Measurements from ENCODE around the gene MAGEB1. TPM values are rescaled to one million over a fixed set of nuclear protein-coding genes. Genes with fewer than 3 reads are reported as not detected.
A peak's percentile ranks its signal among the peaks of the same experiment; 100 is the strongest.

The MAGEB1 gene
- total RNA-seq, 1 donor from 2014 or later = not detected

GRCh38 chrX:30220661-30221060 lies 26.3 kb upstream of the MAGEB1 start:
- peaks cover 4% of the 10 kb centered on the region for H3K9me3 Mint-ChIP-seq
- H3K4me1 Mint-ChIP-seq = peaks cover 21% of the 10 kb centered on the region
- H3K27ac Mint-ChIP-seq = peak overlapping the region; percentile 30
- no peak overlapping the region for H3K4me3 Mint-ChIP-seq
- no peak for DNase-seq (ENCODE audit: low spot score in 2 of 2, unreplicated experiment in 2 of 2)
- no peaks in the 10 kb centered on the region for H3K27me3 Mint-ChIP-seq (ENCODE audit: low read depth)
- peaks cover 2% of the 10 kb centered on the region for H3K36me3 Mint-ChIP-seq
- TF ChIP-seq, protein P1, sequence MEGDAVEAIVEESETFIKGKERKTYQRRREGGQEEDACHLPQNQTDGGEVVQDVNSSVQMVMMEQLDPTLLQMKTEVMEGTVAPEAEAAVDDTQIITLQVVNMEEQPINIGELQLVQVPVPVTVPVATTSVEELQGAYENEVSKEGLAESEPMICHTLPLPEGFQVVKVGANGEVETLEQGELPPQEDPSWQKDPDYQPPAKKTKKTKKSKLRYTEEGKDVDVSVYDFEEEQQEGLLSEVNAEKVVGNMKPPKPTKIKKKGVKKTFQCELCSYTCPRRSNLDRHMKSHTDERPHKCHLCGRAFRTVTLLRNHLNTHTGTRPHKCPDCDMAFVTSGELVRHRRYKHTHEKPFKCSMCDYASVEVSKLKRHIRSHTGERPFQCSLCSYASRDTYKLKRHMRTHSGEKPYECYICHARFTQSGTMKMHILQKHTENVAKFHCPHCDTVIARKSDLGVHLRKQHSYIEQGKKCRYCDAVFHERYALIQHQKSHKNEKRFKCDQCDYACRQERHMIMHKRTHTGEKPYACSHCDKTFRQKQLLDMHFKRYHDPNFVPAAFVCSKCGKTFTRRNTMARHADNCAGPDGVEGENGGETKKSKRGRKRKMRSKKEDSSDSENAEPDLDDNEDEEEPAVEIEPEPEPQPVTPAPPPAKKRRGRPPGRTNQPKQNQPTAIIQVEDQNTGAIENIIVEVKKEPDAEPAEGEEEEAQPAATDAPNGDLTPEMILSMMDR (IDR thresholded peaks at IDR 0.05; ENCODE audit: unreplicated experiment) = no peak

DNA sequence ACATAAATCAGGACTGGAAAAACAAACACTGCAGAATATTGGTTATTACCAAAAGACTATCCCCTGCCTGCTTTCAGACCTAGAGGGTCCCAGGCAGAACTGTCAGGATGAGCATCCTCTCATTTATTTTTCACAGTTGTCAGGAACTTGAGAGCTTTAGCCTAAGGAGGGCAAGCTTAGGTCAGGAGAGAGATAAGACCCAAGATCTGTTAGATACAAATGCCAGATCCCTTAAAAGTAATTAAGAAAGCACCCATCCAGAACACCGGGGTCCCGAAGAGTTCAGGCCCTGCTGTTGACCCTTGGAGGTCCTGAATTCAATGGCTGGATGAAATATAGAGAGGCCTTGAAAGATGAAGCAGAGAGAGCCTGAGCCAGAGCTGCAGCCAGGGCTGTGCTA lies 22.4 kb upstream of the MAGEB1 start:
- Mint-ChIP-seq H3K9me3 (no peaks in the 10 kb centered on the region), H3K36me3 (no peaks in the 10 kb centered on the region), H3K27ac (peak overlapping the region; percentile 88), H3K4me1 (peaks cover 21% of the 10 kb centered on the region), H3K4me3 (no peak overlapping the region), H3K27me3 (ENCODE audit: low read depth) (no peaks in the 10 kb centered on the region)
- TF ChIP-seq, protein P1 (IDR thresholded peaks at IDR 0.05; ENCODE audit: unreplicated experiment) = no peak
- no peak for DNase-seq (ENCODE audit: low spot score in 2 of 2, unreplicated experiment in 2 of 2)

GRCh38 chrX:30228526-30228925 lies 18.4 kb upstream of the MAGEB1 start:
- Mint-ChIP-seq H3K27me3 (ENCODE audit: low read depth) (no peaks in the 10 kb centered on the region), H3K36me3 (no peaks in the 10 kb centered on the region), H3K9me3 (no peaks in the 10 kb centered on the region), H3K4me1 (peaks cover 22% of the 10 kb centered on the region), H3K4me3 (no peak overlapping the region), H3K27ac (no peak overlapping the region)
- TF ChIP-seq, protein P1 (IDR thresholded peaks at IDR 0.05; ENCODE audit: unreplicated experiment) = no peak
- no peak for DNase-seq (ENCODE audit: low spot score in 2 of 2, unreplicated experiment in 2 of 2)

DNA sequence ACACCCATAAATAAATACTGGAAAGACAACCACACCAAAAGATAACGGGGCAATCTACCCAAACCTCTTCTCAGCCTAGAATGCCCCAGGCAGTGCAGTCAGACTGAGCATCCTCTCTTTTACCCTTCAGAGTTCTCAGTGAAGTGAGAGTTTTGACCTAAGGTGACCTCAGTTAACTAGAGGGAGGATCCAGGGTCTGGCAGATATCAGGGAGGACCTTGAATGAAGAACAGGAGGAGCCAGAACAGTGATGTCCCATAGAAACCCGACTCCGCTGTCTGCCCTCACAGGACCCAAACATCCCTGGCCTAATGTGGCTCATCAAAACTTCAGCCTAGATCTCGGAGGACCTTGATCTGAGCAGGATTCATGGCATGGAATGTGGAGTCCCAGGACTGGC lies 16.6 kb upstream of the MAGEB1 start, which contains the start of gene MAGEB3:
TSS of gene MAGEB3 (plus strand) at position 263 of the 400 bp plus-strand sequence. CDS start 5,268 bp downstream, outside the sequence.
- no peak for DNase-seq (ENCODE audit: low spot score in 2 of 2, unreplicated experiment in 2 of 2)
- H3K27me3 Mint-ChIP-seq (ENCODE audit: low read depth) = no peaks in the 10 kb centered on the region
- no peak within 1 kb of the TSS for H3K27ac Mint-ChIP-seq
- no peak within 1 kb of the TSS for H3K4me3 Mint-ChIP-seq
- TF ChIP-seq, protein P1 (IDR thresholded peaks at IDR 0.05; ENCODE audit: unreplicated experiment) = no peak
- peaks cover 7% of the 10 kb centered on the region for H3K4me1 Mint-ChIP-seq
- peaks cover 2% of the 10 kb centered on the region for H3K36me3 Mint-ChIP-seq
- no peaks in the 10 kb centered on the region for H3K9me3 Mint-ChIP-seq

- H3K27ac Mint-ChIP-seq = no peak within 1 kb of the TSS
- peaks cover 7% of the 10 kb centered on the region for H3K9me3 Mint-ChIP-seq
- H3K36me3 Mint-ChIP-seq = no peaks in the 10 kb centered on the region
- H3K4me3 Mint-ChIP-seq = no peak within 1 kb of the TSS
- DNase-seq (ENCODE audit: low spot score in 2 of 2, unreplicated experiment in 2 of 2) = no peak
- H3K4me1 Mint-ChIP-seq = peaks cover 8% of the 10 kb centered on the region
- TF ChIP-seq, protein P1 (IDR thresholded peaks at IDR 0.05; ENCODE audit: unreplicated experiment) = no peak
- no peaks in the 10 kb centered on the region for H3K27me3 Mint-ChIP-seq (ENCODE audit: low read depth)
Measured at GRCh38 chrX:30241724-30242415, 5.1 kb upstream of the MAGEB1 start, which contains the start of gene MAGEB4. Gene MAGEB4 (plus strand): TSS chrX:30242000. CDS start chrX:30242136, 136 bp downstream.

Data from mesothelial cell of epicardium (in vitro differentiated cells).